Parathyroid adenoma (tissue), 2 donors: ENCODE results near the gene OPCML.

ENCODE experiments used
- H2AFZ ChIP-seq: fragments of 300-600 bp; sonication (generic); one replicate; pipeline ENCODE4 v1.7.0; 2017; ENCODE audit warnings: antibody characterized with exemption, mild to moderate bottlenecking
- H3K27ac ChIP-seq: fragments of 300-600 bp; sonication (generic); one replicate; pipeline ENCODE4 v1.7.0; 2017
- H3K27me3 ChIP-seq: fragments of 300-600 bp; sonication (generic); one replicate; pipeline ENCODE4 v1.7.0; 2017; ENCODE audit warnings: low read length; ENCODE audit not compliant: control insufficient read depth, insufficient read depth
- H3K36me3 ChIP-seq: fragments of 300-600 bp; sonication (generic); one replicate; pipeline ENCODE4 v1.7.0; 2017; ENCODE audit warnings: low read length; ENCODE audit not compliant: control insufficient read depth, insufficient read depth
- H3K4me1 ChIP-seq: fragments of 300-600 bp; sonication (generic); one replicate; pipeline ENCODE4 v1.7.0; 2017; ENCODE audit warnings: control low read depth
- H3K4me2 ChIP-seq: fragments of 300-600 bp; sonication (generic); one replicate; pipeline ENCODE4 v1.7.0; 2017; ENCODE audit warnings: low read length
- H3K4me3 ChIP-seq: fragments of 300-600 bp; sonication (generic); one replicate; pipeline ENCODE4 v1.7.0; 2017; ENCODE audit warnings: low read depth, low read length
- H3K79me2 ChIP-seq: fragments of 300-600 bp; sonication (generic); one replicate; pipeline ENCODE4 v1.7.0; 2017; ENCODE audit warnings: control low read depth
- H3K9ac ChIP-seq: fragments of 300-600 bp; sonication (generic); one replicate; pipeline ENCODE4 v1.7.0; 2017; ENCODE audit warnings: mild to moderate bottlenecking
- H3K9me3 ChIP-seq: fragments of 300-600 bp; sonication (generic); one replicate; pipeline ENCODE4 v1.7.0; 2017; ENCODE audit warnings: low read length; ENCODE audit not compliant: control insufficient read depth
- TF ChIP-seq, protein P1 (sequence below): fragments of 300-600 bp; sonication (generic); IDR thresholded peaks from one replicate; pipeline ENCODE4 v1.7.0; 2017; ENCODE audit warnings: antibody characterized with exemption, mild to moderate bottlenecking
- donor health status: primary hyperparathyroidism.

The OPCML gene

DNA sequence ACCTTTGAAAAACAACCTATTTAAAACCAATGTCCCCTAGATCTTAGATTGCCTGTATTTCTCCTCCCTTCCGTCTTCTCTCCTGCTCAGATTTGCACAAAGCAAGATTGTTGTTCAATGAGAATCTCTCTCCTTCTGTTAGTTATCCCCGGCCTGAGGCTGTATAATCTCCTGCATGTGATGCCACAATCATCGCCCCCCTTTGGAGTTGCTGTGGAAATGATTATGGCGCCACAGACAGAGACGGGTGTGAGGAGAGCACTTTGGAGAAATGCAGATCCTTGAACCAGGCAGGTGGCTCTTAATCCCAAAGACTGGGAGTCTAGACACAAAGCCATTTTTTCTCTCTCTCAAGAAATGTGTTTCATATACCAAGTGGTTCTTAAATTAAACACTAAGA lies 941.3 kb downstream of the OPCML start:
- Histone ChIP-seq H3K4me3 (no peak overlapping the region), H3K27ac (no peak overlapping the region), H3K9ac (no peak overlapping the region), H3K79me2 (no peaks in the 10 kb centered on the region), H3K9me3 (no peaks in the 10 kb centered on the region), H3K27me3 (no peaks in the 10 kb centered on the region), H3K4me2 (no peak overlapping the region), H3K4me1 (peaks cover 5% of the 10 kb centered on the region), H2AFZ (no peak overlapping the region), H3K36me3 (no peaks in the 10 kb centered on the region)
- TF ChIP-seq, protein P1, sequence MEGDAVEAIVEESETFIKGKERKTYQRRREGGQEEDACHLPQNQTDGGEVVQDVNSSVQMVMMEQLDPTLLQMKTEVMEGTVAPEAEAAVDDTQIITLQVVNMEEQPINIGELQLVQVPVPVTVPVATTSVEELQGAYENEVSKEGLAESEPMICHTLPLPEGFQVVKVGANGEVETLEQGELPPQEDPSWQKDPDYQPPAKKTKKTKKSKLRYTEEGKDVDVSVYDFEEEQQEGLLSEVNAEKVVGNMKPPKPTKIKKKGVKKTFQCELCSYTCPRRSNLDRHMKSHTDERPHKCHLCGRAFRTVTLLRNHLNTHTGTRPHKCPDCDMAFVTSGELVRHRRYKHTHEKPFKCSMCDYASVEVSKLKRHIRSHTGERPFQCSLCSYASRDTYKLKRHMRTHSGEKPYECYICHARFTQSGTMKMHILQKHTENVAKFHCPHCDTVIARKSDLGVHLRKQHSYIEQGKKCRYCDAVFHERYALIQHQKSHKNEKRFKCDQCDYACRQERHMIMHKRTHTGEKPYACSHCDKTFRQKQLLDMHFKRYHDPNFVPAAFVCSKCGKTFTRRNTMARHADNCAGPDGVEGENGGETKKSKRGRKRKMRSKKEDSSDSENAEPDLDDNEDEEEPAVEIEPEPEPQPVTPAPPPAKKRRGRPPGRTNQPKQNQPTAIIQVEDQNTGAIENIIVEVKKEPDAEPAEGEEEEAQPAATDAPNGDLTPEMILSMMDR, result no peak

- TF ChIP-seq, protein P1, result no peak
- Histone ChIP-seq H2AFZ (no peak overlapping the region), H3K9me3 (no peaks in the 10 kb centered on the region), H3K4me3 (no peak overlapping the region), H3K27me3 (no peaks in the 10 kb centered on the region), H3K79me2 (no peaks in the 10 kb centered on the region), H3K36me3 (no peaks in the 10 kb centered on the region), H3K9ac (no peak overlapping the region), H3K27ac (no peak overlapping the region), H3K4me2 (no peak overlapping the region), H3K4me1 (peaks cover 5% of the 10 kb centered on the region)
These were observed 941.7 kb downstream of the OPCML start for GRCh38 chr11:132590554-132590953.

DNA sequence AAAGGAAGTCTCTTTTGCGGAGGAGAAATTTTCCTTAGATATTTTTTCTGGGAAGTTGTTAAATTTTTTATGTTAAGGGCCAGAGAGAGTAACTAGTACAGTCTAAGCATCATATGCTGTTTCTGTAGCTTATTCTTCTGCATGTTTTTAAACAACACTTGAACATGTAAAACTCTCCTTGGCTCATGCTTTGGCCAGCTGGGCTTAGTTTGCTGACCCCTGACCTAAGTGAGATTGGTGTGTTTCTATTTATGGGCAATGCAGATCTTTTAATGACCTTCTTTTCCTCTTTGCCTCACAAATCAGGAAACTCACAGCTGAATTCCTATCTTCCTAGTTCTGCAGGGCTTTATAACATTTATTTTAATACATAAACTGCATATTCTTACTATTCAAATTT lies 942.5 kb downstream of the OPCML start:
- no peaks in the 10 kb centered on the region for H3K36me3 ChIP-seq
- no peak overlapping the region for H3K4me3 ChIP-seq
- TF ChIP-seq, protein P1, result no peak
- no peaks in the 10 kb centered on the region for H3K79me2 ChIP-seq
- no peaks in the 10 kb centered on the region for H3K27me3 ChIP-seq
- H3K9me3 ChIP-seq, result no peaks in the 10 kb centered on the region
- no peak overlapping the region for H3K4me2 ChIP-seq
- H3K4me1 ChIP-seq, result peaks cover 5% of the 10 kb centered on the region
- no peak overlapping the region for H3K27ac ChIP-seq
- H2AFZ ChIP-seq, result no peak overlapping the region
- H3K9ac ChIP-seq, result no peak overlapping the region

DNA sequence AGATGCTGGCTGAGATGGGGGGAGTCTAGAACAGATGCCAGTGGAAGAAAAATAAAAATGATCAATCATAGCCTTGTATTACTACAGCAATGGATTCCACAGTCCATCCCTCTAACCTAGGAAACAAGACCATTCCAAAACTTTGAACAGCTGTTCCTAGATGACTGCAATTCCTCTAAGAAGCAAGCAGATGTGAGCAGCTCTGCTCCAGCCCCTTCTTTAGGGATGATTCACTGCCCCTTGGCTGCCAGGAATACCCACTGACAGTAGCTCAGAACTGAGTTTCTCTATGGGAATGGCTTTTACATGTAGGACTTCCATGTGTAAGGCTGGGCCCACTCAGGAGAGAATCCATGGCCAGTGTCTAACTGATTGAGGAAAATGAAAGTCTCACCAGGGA lies 943.9 kb downstream of the OPCML start:
- Histone ChIP-seq H3K4me3 (no peak overlapping the region), H2AFZ (no peak overlapping the region), H3K36me3 (no peaks in the 10 kb centered on the region), H3K4me1 (peaks cover 5% of the 10 kb centered on the region), H3K4me2 (no peak overlapping the region), H3K27ac (no peak overlapping the region), H3K79me2 (no peaks in the 10 kb centered on the region), H3K27me3 (no peaks in the 10 kb centered on the region), H3K9ac (no peak overlapping the region), H3K9me3 (no peaks in the 10 kb centered on the region)
- TF ChIP-seq, protein P1, result no peak

DNA sequence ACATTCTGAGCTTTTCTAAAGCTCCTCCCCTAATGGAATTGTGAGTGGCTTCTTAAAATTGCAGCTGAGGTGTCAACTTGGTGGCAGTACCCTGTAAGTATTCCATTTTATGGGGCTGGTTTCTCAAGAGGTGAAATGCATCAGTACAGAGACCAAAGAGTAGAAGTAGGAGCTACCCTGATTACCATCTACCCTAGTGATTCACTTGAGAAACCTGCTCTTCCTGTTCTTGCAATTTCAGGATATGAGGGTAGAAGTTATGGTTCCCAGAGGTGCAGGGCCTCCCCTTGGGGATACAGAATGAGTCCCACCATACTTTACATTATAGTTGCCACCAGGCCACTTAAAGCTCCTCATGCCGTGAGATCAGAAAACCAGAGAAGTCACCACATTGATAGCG lies 944.6 kb downstream of the OPCML start:
- no peak overlapping the region for H3K4me2 ChIP-seq
- H2AFZ ChIP-seq, result no peak overlapping the region
- no peak overlapping the region for H3K4me3 ChIP-seq
- H3K4me1 ChIP-seq, result peaks cover 5% of the 10 kb centered on the region
- H3K27ac ChIP-seq, result no peak overlapping the region
- no peak overlapping the region for H3K9ac ChIP-seq
- no peaks in the 10 kb centered on the region for H3K36me3 ChIP-seq
- H3K79me2 ChIP-seq, result no peaks in the 10 kb centered on the region
- no peaks in the 10 kb centered on the region for H3K27me3 ChIP-seq
- TF ChIP-seq, protein P1, result no peak
- no peaks in the 10 kb centered on the region for H3K9me3 ChIP-seq
